ENCODE results near the gene GSTM1. TPM values are rescaled to one million over a fixed set of nuclear protein-coding genes. Genes with fewer than 3 reads are reported as not detected.
"Not testable (repeated sequence)": the region's sequence is repeated elsewhere in the genome, so short reads cannot be mapped to it uniquely, and the experiment has no call there.

GSTM1 gene
- polyA plus RNA-seq, 3 donors, result 2.9 to 111 (median 105) TPM

- DNase-seq (ENCODE audit: extremely low read depth in 1 of 11, low read depth in 9 of 11, low spot score in 4 of 11), result not testable (repeated sequence)
These were observed 1.7 kb upstream of the GSTM1 start for GRCh38 chr1:109685890-109686289.

GRCh38 chr1:109687109-109687508 is 508 bp upstream of the GSTM1 start:
- not testable (repeated sequence) for DNase-seq (ENCODE audit: extremely low read depth in 1 of 11, low read depth in 9 of 11, low spot score in 4 of 11)

GRCh38 chr1:109689844-109690405 is 2.3 kb downstream of the GSTM1 start:
- no peak for DNase-seq (ENCODE audit: extremely low read depth in 1 of 11, low read depth in 9 of 11, low spot score in 4 of 11)

- DNase-seq (ENCODE audit: extremely low read depth in 1 of 11, low read depth in 9 of 11, low spot score in 4 of 11), result no peak
These were observed 4.1 kb downstream of the GSTM1 start for GRCh38 chr1:109691759-109692158.

- not testable (repeated sequence) for DNase-seq (ENCODE audit: extremely low read depth in 1 of 11, low read depth in 9 of 11, low spot score in 4 of 11)
These were observed 6.8 kb downstream of the GSTM1 start for GRCh38 chr1:109694400-109694799.

GRCh38 chr1:109695138-109695537 is 7.5 kb downstream of the GSTM1 start:
- not testable (repeated sequence) for DNase-seq (ENCODE audit: extremely low read depth in 1 of 11, low read depth in 9 of 11, low spot score in 4 of 11)

- DNase-seq (ENCODE audit: extremely low read depth in 1 of 11, low read depth in 9 of 11, low spot score in 4 of 11), result no peak
These were observed 9.4 kb downstream of the GSTM1 start for GRCh38 chr1:109697066-109697465.

GRCh38 chr1:109697861-109698260 is 10.2 kb downstream of the GSTM1 start:
- not testable (repeated sequence) for DNase-seq (ENCODE audit: extremely low read depth in 1 of 11, low read depth in 9 of 11, low spot score in 4 of 11)

- not testable (repeated sequence) for DNase-seq (ENCODE audit: extremely low read depth in 1 of 11, low read depth in 9 of 11, low spot score in 4 of 11)
These were observed 15.3 kb downstream of the GSTM1 start for GRCh38 chr1:109702940-109703339.

GRCh38 chr1:109704173-109704572 is 16.6 kb downstream of the GSTM1 start:
- no peak for DNase-seq (ENCODE audit: extremely low read depth in 1 of 11, low read depth in 9 of 11, low spot score in 4 of 11)

- no peak for DNase-seq (ENCODE audit: extremely low read depth in 1 of 11, low read depth in 9 of 11, low spot score in 4 of 11)
These were observed 17.8 kb downstream of the GSTM1 start for GRCh38 chr1:109705411-109705810.

GRCh38 chr1:109708949-109709348 is 21.3 kb downstream of the GSTM1 start:
- not testable (repeated sequence) for DNase-seq (ENCODE audit: extremely low read depth in 1 of 11, low read depth in 9 of 11, low spot score in 4 of 11)

GRCh38 chr1:109709822-109710221 is 22.2 kb downstream of the GSTM1 start:
- not testable (repeated sequence) for DNase-seq (ENCODE audit: extremely low read depth in 1 of 11, low read depth in 9 of 11, low spot score in 4 of 11)

GRCh38 chr1:109711593-109712320 is 24.1 kb downstream of the GSTM1 start, which contains the start of gene GSTM5:
GSTM5 (plus strand) TSS chr1:109712251; CDS start chr1:109712313, 62 bp downstream.
- peak in 1 of 11 donors; percentile 31 for DNase-seq (ENCODE audit: extremely low read depth in 1 of 11, low read depth in 9 of 11, low spot score in 4 of 11)

GRCh38 chr1:109712321-109712864 is 24.8 kb downstream of the GSTM1 start:
- no peak for DNase-seq (ENCODE audit: extremely low read depth in 1 of 11, low read depth in 9 of 11, low spot score in 4 of 11)

GRCh38 chr1:109713636-109714035 is 26.0 kb downstream of the GSTM1 start:
- no peak for DNase-seq (ENCODE audit: extremely low read depth in 1 of 11, low read depth in 9 of 11, low spot score in 4 of 11)

GRCh38 chr1:109714661-109715372 is 27.2 kb downstream of the GSTM1 start:
- no peak for DNase-seq (ENCODE audit: extremely low read depth in 1 of 11, low read depth in 9 of 11, low spot score in 4 of 11)

GRCh38 chr1:109716121-109716520 is 28.5 kb downstream of the GSTM1 start:
- no peak for DNase-seq (ENCODE audit: extremely low read depth in 1 of 11, low read depth in 9 of 11, low spot score in 4 of 11)

GRCh38 chr1:109716570-109717090 is 29.0 kb downstream of the GSTM1 start:
- no peak for DNase-seq (ENCODE audit: extremely low read depth in 1 of 11, low read depth in 9 of 11, low spot score in 4 of 11)

- DNase-seq (ENCODE audit: extremely low read depth in 1 of 11, low read depth in 9 of 11, low spot score in 4 of 11), result no peak
These were observed 30.1 kb downstream of the GSTM1 start for GRCh38 chr1:109717729-109718128.

Measured in renal cortex interstitium (tissue), 11 donors.